ENCODE measurements around the gene RANBP17. TPM values are rescaled to one million over a fixed set of nuclear protein-coding genes. Genes with fewer than 3 reads are reported as not detected.

The RANBP17 gene
- total RNA-seq, 4 donors from 2014 or later: 10.2 to 13.8 (median 10.9) TPM

DNA sequence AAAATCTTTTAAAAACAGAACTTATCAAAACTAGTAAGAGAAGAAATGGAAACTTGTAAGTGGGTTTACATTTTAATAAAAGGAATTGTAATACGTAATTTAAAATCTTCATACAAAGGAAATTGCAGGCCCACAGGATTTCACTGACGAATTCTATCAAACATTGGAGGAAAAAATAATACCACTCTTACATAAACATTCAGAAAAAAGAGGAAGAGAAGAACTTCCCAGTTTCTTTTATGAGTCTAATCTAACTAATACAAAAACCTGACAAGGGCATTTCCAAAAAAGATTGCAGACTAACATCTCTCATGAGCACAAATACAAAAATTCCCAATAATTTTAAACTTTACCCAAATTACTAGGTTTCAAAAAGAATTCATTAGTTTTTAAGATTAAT, 149.0 kb downstream of the RANBP17 start:
- Histone ChIP-seq H3K4me3 (no peak overlapping the region), H3K4me1 (no peaks in the 10 kb centered on the region), H3K27ac (no peak overlapping the region), H3K9me3 (no peaks in the 10 kb centered on the region), H3K27me3 (no peaks in the 10 kb centered on the region), H3K36me3 (no peaks in the 10 kb centered on the region)
- DNase-seq: no peak
- in situ Hi-C loops (cut with MboI; ENCODE audit: low pct_ligation_motif_present in 1 of 4, low pct_unique_long_range_greater_than_20kb in 1 of 4, low sequenced_read_pairs in 3 of 4): no loop called here
- 57 to 70% methylated on average over 1 to 2 of the region's 2 CpGs for whole genome bisulfite sequencing, 2 donors (ENCODE audit: low coverage in 1 of 2)
- no peak for TF ChIP-seq EP300 (IDR thresholded peaks at IDR 0.05; ENCODE audit: low read depth)
- TF ChIP-seq CTCF (IDR thresholded peaks at IDR 0.05): no peak
- no peak for TF ChIP-seq POLR2A (IDR thresholded peaks at IDR 0.05)
- no peak for TF ChIP-seq POLR2AphosphoS5 (IDR thresholded peaks at IDR 0.05)
- intact Hi-C loops (cut with DNase I; ENCODE audit: low total_unique reads): no loop called here

GRCh38 chr5:171023508-171023907, 161.7 kb downstream of the RANBP17 start:
- no peak for DNase-seq

DNA sequence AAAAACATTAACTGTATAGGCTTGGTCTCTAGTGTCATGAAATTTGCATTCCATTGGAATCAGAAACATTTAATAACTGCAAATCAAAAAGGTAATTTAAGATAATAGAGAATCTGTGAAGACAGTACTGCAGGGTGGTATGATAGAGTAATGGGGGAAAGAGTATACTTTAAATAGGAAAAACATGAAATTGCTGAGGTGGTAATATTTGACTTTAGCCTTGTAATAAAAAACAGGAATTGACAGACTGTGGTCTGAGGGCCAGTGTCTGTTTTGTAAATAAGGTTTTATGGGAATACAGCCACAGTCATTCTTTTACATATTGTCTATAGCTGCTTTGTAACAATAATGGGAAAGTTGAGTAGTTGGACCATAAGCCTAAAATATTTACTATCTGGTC, 162.3 kb downstream of the RANBP17 start:
- H3K27ac ChIP-seq: no peak overlapping the region
- intact Hi-C loops (cut with DNase I; ENCODE audit: low total_unique reads) (no loop called here), in situ Hi-C loops (cut with MboI; ENCODE audit: low pct_ligation_motif_present in 1 of 4, low pct_unique_long_range_greater_than_20kb in 1 of 4, low sequenced_read_pairs in 3 of 4) (no loop called here)
- H3K4me3 ChIP-seq: no peak overlapping the region
- no peak for DNase-seq
- TF ChIP-seq CTCF (IDR thresholded peaks at IDR 0.05): no peak
- no peak for TF ChIP-seq POLR2AphosphoS5 (IDR thresholded peaks at IDR 0.05)
- no peak for TF ChIP-seq EP300 (IDR thresholded peaks at IDR 0.05; ENCODE audit: low read depth)
- peaks cover 9 to 23% of the 10 kb centered on the region in 2 donors for H3K9me3 ChIP-seq
- no peaks in the 10 kb centered on the region for H3K4me1 ChIP-seq
- no peaks in the 10 kb centered on the region for H3K36me3 ChIP-seq
- H3K27me3 ChIP-seq: no peaks in the 10 kb centered on the region

More at GRCh38 chr5:171023508-171023907, 161.7 kb downstream of the RANBP17 start:
- TF ChIP-seq EP300 (IDR thresholded peaks at IDR 0.05; ENCODE audit: low read depth): no peak
- no peak for TF ChIP-seq CTCF (IDR thresholded peaks at IDR 0.05)
- no peak for TF ChIP-seq POLR2AphosphoS5 (IDR thresholded peaks at IDR 0.05)
- no peak for TF ChIP-seq POLR2A (IDR thresholded peaks at IDR 0.05)
- Histone ChIP-seq H3K27me3 (no peaks in the 10 kb centered on the region), H3K4me1 (no peaks in the 10 kb centered on the region), H3K36me3 (no peaks in the 10 kb centered on the region), H3K4me3 (no peak overlapping the region), H3K27ac (no peak overlapping the region), H3K9me3 (peaks cover 9 to 23% of the 10 kb centered on the region in 2 donors)
- intact Hi-C loops (cut with DNase I; ENCODE audit: low total_unique reads) (no loop called here), in situ Hi-C loops (cut with MboI; ENCODE audit: low pct_ligation_motif_present in 1 of 4, low pct_unique_long_range_greater_than_20kb in 1 of 4, low sequenced_read_pairs in 3 of 4) (no loop called here)

DNA sequence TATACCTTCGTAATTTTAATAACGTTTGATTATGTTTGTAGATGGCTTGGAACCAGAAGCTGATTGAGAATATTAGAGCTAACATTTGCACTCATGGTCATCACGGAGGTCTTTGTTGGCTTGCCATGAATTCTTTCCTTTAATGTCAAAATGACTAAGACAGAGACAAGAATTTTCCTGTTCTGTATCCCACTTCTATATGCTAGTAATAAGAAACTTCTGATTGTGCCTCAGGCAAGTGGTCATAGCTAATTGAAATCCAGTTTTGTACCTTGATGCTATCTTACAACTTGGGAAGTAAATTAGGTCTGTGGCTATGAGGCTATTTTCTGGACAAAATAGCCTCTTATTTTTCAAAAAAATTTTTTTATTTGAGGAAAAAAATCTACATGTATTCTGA, 167.6 kb downstream of the RANBP17 start:
- H3K4me1 ChIP-seq: no peaks in the 10 kb centered on the region
- no peak overlapping the region for H3K27ac ChIP-seq
- H3K4me3 ChIP-seq: no peak overlapping the region
- H3K27me3 ChIP-seq: no peaks in the 10 kb centered on the region
- DNase-seq: no peak
- H3K9me3 ChIP-seq: peaks cover 0 to under 1% of the 10 kb centered on the region in 2 donors
- in situ Hi-C loops (cut with MboI; ENCODE audit: low pct_ligation_motif_present in 1 of 4, low pct_unique_long_range_greater_than_20kb in 1 of 4, low sequenced_read_pairs in 3 of 4) (no loop called here), intact Hi-C loops (cut with DNase I; ENCODE audit: low total_unique reads) (no loop called here)
- TF ChIP-seq POLR2A (IDR thresholded peaks at IDR 0.05) (no peak), POLR2AphosphoS5 (IDR thresholded peaks at IDR 0.05) (no peak), EP300 (IDR thresholded peaks at IDR 0.05; ENCODE audit: low read depth) (no peak), CTCF (IDR thresholded peaks at IDR 0.05) (no peak)
- no peaks in the 10 kb centered on the region for H3K36me3 ChIP-seq
- WGBS, 2 donors (ENCODE audit: low coverage in 1 of 2): 85 to 94% methylated on average over 3 of the region's 3 CpGs
